ENCODE data around the gene SGSH.
"Not testable (repeated sequence)": the region's sequence is repeated elsewhere in the genome, so short reads cannot be mapped to it uniquely, and the experiment has no call there.

The SGSH gene

GRCh38 chr17:80212511-80212910 is 7.6 kb downstream of the SGSH start:
- H3K27ac Mint-ChIP-seq, result no peak overlapping the region
- peaks cover 5% of the 10 kb centered on the region for H3K4me1 Mint-ChIP-seq
- H3K27me3 Mint-ChIP-seq, result no peaks in the 10 kb centered on the region
- no peaks in the 10 kb centered on the region for H3K9me3 Mint-ChIP-seq
- H3K36me3 Mint-ChIP-seq, result peaks cover under 1% of the 10 kb centered on the region
- no peak overlapping the region for H3K4me3 Mint-ChIP-seq

GRCh38 chr17:80212109-80212508 is 8.0 kb downstream of the SGSH start:
- Mint-ChIP-seq H3K27ac (no peak overlapping the region), H3K27me3 (no peaks in the 10 kb centered on the region)

GRCh38 chr17:80210348-80211108 is 9.6 kb downstream of the SGSH start:
- no peak overlapping the region for H3K4me3 Mint-ChIP-seq
- no peak overlapping the region for H3K27ac Mint-ChIP-seq
- no peaks in the 10 kb centered on the region for H3K27me3 Mint-ChIP-seq
- H3K36me3 Mint-ChIP-seq, result no peaks in the 10 kb centered on the region
- H3K9me3 Mint-ChIP-seq, result no peaks in the 10 kb centered on the region
- no peaks in the 10 kb centered on the region for H3K4me1 Mint-ChIP-seq

More at GRCh38 chr17:80212109-80212508, 8.0 kb downstream of the SGSH start:
- Mint-ChIP-seq H3K9me3 (no peaks in the 10 kb centered on the region), H3K4me3 (no peak overlapping the region), H3K36me3 (no peaks in the 10 kb centered on the region), H3K4me1 (peaks cover 1% of the 10 kb centered on the region)

GRCh38 chr17:80209765-80210164 is 10.4 kb downstream of the SGSH start:
- Mint-ChIP-seq H3K4me3 (no peak overlapping the region), H3K9me3 (no peaks in the 10 kb centered on the region), H3K4me1 (no peaks in the 10 kb centered on the region), H3K36me3 (no peaks in the 10 kb centered on the region), H3K27ac (no peak overlapping the region), H3K27me3 (no peaks in the 10 kb centered on the region)

GRCh38 chr17:80208050-80208449 is 12.1 kb downstream of the SGSH start:
- no peaks in the 10 kb centered on the region for H3K9me3 Mint-ChIP-seq
- no peaks in the 10 kb centered on the region for H3K27me3 Mint-ChIP-seq
- no peaks in the 10 kb centered on the region for H3K36me3 Mint-ChIP-seq
- H3K27ac Mint-ChIP-seq, result no peak overlapping the region
- no peak overlapping the region for H3K4me3 Mint-ChIP-seq
- H3K4me1 Mint-ChIP-seq, result no peaks in the 10 kb centered on the region

- no peak overlapping the region for H3K4me3 Mint-ChIP-seq
- H3K27ac Mint-ChIP-seq, result no peak overlapping the region
- H3K9me3 Mint-ChIP-seq, result no peaks in the 10 kb centered on the region
These were observed 14.3 kb downstream of the SGSH start for GRCh38 chr17:80205811-80206210.

GRCh38 chr17:80204626-80205468 is 15.3 kb downstream of the SGSH start:
- no peaks in the 10 kb centered on the region for H3K9me3 Mint-ChIP-seq
- H3K4me1 Mint-ChIP-seq, result no peaks in the 10 kb centered on the region
- no peaks in the 10 kb centered on the region for H3K36me3 Mint-ChIP-seq
- H3K27me3 Mint-ChIP-seq, result no peaks in the 10 kb centered on the region
- H3K27ac Mint-ChIP-seq, result no peak overlapping the region
- H3K4me3 Mint-ChIP-seq, result no peak overlapping the region

More at GRCh38 chr17:80205811-80206210, 14.3 kb downstream of the SGSH start:
- no peaks in the 10 kb centered on the region for H3K27me3 Mint-ChIP-seq
- no peaks in the 10 kb centered on the region for H3K36me3 Mint-ChIP-seq
- H3K4me1 Mint-ChIP-seq, result no peaks in the 10 kb centered on the region

GRCh38 chr17:80203471-80203963 is 16.6 kb downstream of the SGSH start:
- no peak overlapping the region for H3K4me3 Mint-ChIP-seq
- H3K27ac Mint-ChIP-seq, result no peak overlapping the region
- H3K36me3 Mint-ChIP-seq, result no peaks in the 10 kb centered on the region
- no peaks in the 10 kb centered on the region for H3K4me1 Mint-ChIP-seq
- no peaks in the 10 kb centered on the region for H3K9me3 Mint-ChIP-seq
- H3K27me3 Mint-ChIP-seq, result no peaks in the 10 kb centered on the region

GRCh38 chr17:80202197-80202596 is 17.9 kb downstream of the SGSH start:
- Mint-ChIP-seq H3K27ac (no peak overlapping the region), H3K9me3 (no peaks in the 10 kb centered on the region), H3K4me3 (no peak overlapping the region), H3K27me3 (no peaks in the 10 kb centered on the region), H3K4me1 (no peaks in the 10 kb centered on the region), H3K36me3 (no peaks in the 10 kb centered on the region)

GRCh38 chr17:80201446-80201845 is 18.7 kb downstream of the SGSH start:
- Mint-ChIP-seq H3K27ac (no peak overlapping the region), H3K9me3 (no peaks in the 10 kb centered on the region), H3K4me3 (no peak overlapping the region), H3K27me3 (no peaks in the 10 kb centered on the region), H3K36me3 (no peaks in the 10 kb centered on the region), H3K4me1 (no peaks in the 10 kb centered on the region)

- H3K27me3 Mint-ChIP-seq, H3K27ac Mint-ChIP-seq, H3K4me3 Mint-ChIP-seq, H3K4me1 Mint-ChIP-seq, H3K36me3 Mint-ChIP-seq, H3K9me3 Mint-ChIP-seq: not testable (repeated sequence)
These were observed 20.8 kb downstream of the SGSH start for GRCh38 chr17:80199295-80199694.

- Mint-ChIP-seq H3K4me1 (no peaks in the 10 kb centered on the region), H3K27me3 (no peaks in the 10 kb centered on the region), H3K9me3 (no peaks in the 10 kb centered on the region), H3K4me3 (no peak overlapping the region), H3K36me3 (no peaks in the 10 kb centered on the region), H3K27ac (no peak overlapping the region)
These were observed 21.9 kb downstream of the SGSH start for GRCh38 chr17:80198144-80198661.

GRCh38 chr17:80196652-80197051 is 23.5 kb downstream of the SGSH start:
- peaks cover 2% of the 10 kb centered on the region for H3K27me3 Mint-ChIP-seq
- no peaks in the 10 kb centered on the region for H3K9me3 Mint-ChIP-seq
- H3K27ac Mint-ChIP-seq, result no peak overlapping the region
- H3K36me3 Mint-ChIP-seq, result no peaks in the 10 kb centered on the region
- no peaks in the 10 kb centered on the region for H3K4me1 Mint-ChIP-seq
- H3K4me3 Mint-ChIP-seq, result no peak overlapping the region

- H3K4me3 Mint-ChIP-seq, result no peak overlapping the region
- H3K27ac Mint-ChIP-seq, result peak overlapping the region; percentile 11
- no peaks in the 10 kb centered on the region for H3K4me1 Mint-ChIP-seq
- no peaks in the 10 kb centered on the region for H3K36me3 Mint-ChIP-seq
- H3K27me3 Mint-ChIP-seq, result peaks cover 3% of the 10 kb centered on the region
- no peaks in the 10 kb centered on the region for H3K9me3 Mint-ChIP-seq
These were observed 24.2 kb downstream of the SGSH start for GRCh38 chr17:80195671-80196529.

- no peak overlapping the region for H3K4me3 Mint-ChIP-seq
- no peaks in the 10 kb centered on the region for H3K36me3 Mint-ChIP-seq
- no peak overlapping the region for H3K27ac Mint-ChIP-seq
- no peaks in the 10 kb centered on the region for H3K4me1 Mint-ChIP-seq
- no peaks in the 10 kb centered on the region for H3K9me3 Mint-ChIP-seq
- H3K27me3 Mint-ChIP-seq, result peaks cover 3% of the 10 kb centered on the region
These were observed 25.0 kb downstream of the SGSH start for GRCh38 chr17:80195141-80195540.

Measured in activated naive CD4-positive, alpha-beta T cell treated with anti-CD3 and anti-CD28 coated beads, Interleukin-2, amount 50 U/mL, for 24 hours (primary cell).